HG02943 (cell line): ENCODE measurements around the gene CCDC90B.
A peak's percentile ranks its signal among the peaks of the same experiment; 100 is the strongest.

Experiments
- ATAC-seq: cut with Tn5 transposase; IDR thresholded peaks from one replicate; pipeline ENCODE4 v1.9.1; 2021; ENCODE audit warnings: mild to moderate bottlenecking, low read depth, moderate library complexity; ENCODE audit not compliant: unreplicated experiment

Gene CCDC90B

GRCh38 chr11:83241291-83241946 is 44.7 kb downstream of the CCDC90B start:
- peak; percentile 76 for ATAC-seq

GRCh38 chr11:83238111-83238510 is 48.1 kb downstream of the CCDC90B start:
- no peak for ATAC-seq

DNA sequence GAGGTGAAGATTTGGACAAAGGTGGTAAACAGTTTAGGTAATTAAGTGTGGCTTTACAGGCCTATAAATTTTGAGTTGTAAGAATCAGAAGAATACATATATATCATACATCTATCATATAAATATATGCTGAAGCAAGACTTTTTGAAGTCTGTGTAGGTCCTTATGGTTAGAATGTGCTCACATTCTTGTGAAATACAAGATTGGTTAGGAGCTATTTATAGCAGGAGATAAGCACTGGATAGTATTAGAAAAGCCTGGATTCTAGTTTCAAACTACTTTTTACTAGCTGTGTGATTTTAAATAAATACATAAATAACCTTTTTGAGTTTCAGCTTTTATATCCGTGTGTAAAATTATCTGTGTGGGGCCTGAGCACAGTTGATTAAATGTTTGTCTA is 50.3 kb downstream of the CCDC90B start:
- ATAC-seq: no peak

GRCh38 chr11:83223457-83223856 is 62.7 kb downstream of the CCDC90B start:
- ATAC-seq: no peak

DNA sequence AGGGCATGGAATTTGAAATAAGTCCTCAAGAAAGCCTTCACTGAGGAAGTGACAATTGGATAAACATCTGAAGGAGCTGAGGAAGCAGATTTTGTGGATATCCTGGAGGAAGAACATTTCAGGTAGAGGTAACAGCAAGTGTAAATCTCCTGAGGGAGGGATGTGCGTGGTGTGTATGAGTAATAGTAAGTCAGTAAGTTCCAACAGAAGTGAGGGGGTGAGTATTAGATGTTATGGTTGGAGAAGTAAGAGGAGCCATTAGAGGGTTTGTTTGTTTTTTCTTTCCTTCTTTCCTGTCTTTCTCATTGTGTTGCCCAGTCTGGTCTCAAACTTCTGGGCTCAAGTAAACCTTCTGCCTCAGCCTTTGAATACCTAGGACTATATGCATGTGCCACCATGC is 63.7 kb downstream of the CCDC90B start:
- ATAC-seq: no peak

DNA sequence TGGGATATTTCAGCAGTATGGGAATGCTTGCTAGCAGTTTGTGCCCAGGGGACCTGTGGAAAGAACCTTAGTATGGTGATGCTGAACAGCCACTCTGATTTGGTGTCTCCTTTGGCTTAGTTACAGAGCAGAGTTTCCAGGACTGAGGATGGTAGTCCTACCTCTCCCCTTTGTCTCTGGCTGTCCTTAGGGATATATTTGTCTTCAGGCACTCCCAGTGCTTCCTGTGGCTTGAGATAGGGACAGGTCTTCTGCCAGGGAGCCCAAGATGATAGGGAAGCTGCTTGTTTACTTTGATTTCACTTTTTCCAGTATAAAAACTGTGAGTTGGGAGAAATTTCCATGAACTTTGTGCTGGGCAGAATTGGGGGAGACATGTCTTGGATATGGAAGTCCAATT is 64.5 kb downstream of the CCDC90B start:
- no peak for ATAC-seq

- ATAC-seq: no peak
These were observed 65.9 kb downstream of the CCDC90B start for GRCh38 chr11:83220260-83220659.

DNA sequence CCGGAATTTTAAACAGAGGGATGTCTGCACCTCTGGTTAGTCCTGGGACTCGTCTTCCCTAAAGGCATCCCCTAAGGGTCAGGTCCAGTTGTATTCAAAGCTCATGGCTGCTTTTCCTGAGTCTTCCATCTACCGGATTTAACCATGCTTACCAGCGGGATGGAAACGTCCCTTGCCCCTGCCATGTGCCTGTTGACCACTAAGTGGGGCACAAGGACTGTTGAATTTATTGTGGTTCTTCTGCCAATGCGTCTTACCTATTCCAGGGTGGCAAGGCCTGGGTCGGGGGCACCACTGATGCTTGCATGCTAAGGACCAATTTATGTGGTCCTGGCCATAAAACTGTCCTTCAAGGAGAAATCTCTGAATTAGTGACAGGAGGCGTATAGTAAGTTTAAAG is 67.1 kb downstream of the CCDC90B start:
- ATAC-seq: no peak
